OCI-LY7 (cell line): ENCODE results near the gene CDKN2AIPNL. TPM values are rescaled to one million over a fixed set of nuclear protein-coding genes. Genes with fewer than 3 reads are reported as not detected.

Experiments used
- Bru-seq: library from RNA; stranded (reverse); fragments of 400-500 nt; gene quantifications from one replicate; lab custom pipeline; 2021; lab: Mats Ljungman, UMichigan
- BruChase-seq, 2 experiments: library from RNA; stranded (reverse); fragments of 400-500 nt; gene quantifications; one replicate each; lab custom pipeline; 2021; lab: Mats Ljungman, UMichigan
- BruUV-seq: library from RNA; stranded (reverse); fragments of 400-500 nt; replicated peaks from 2 replicates; lab custom pipeline; 2021; lab: Mats Ljungman, UMichigan
- CTCF ChIA-PET: fragments of 300-600 bp; sonication (Branson Sonifier 250); formaldehyde crosslinking; loops from one replicate; lab custom pipeline; 2022; ENCODE audit warnings: antibody characterized with exemption; ENCODE audit not compliant: unreplicated experiment; lab: Charles Lee
- POLR2A ChIA-PET: fragments of 300-600 bp; sonication (Branson Sonifier 250); formaldehyde crosslinking; loops from one replicate; lab custom pipeline; 2022; ENCODE audit warnings: antibody characterized with exemption; lab: Charles Lee
- DNase-seq: peaks from one replicate; pipeline ENCODE4 v3.0.0-alpha.2; 2015; ENCODE audit warnings: low spot score
- H2AFZ ChIP-seq: fragments of 200-600 bp; sonication (generic), shearing (Covaris generic); 2 replicates; pipeline ENCODE4 v1.6.1; 2014; ENCODE audit warnings: mild to moderate bottlenecking, antibody characterized with exemption, low read length, moderate library complexity
- H3K27ac ChIP-seq: fragments of 200-600 bp; sonication (generic); 2 replicates; pipeline ENCODE4 v1.5.1; 2014; ENCODE audit warnings: mixed run types, low read depth, mild to moderate bottlenecking, moderate library complexity, low read length, inconsistent platforms; ENCODE audit not compliant: poor library complexity, severe bottlenecking
- H3K36me3 ChIP-seq: fragments of 200-600 bp; sonication (generic); 2 replicates; pipeline ENCODE4 v1.6.1; 2014; ENCODE audit warnings: mild to moderate bottlenecking, antibody characterized with exemption, low read length, moderate library complexity, mixed read lengths; ENCODE audit not compliant: insufficient read depth
- H3K4me1 ChIP-seq: fragments of 200-600 bp; sonication (generic); 2 replicates; pipeline ENCODE4 v1.5.1; 2014; ENCODE audit warnings: mild to moderate bottlenecking, low read length; ENCODE audit not compliant: insufficient read depth, poor library complexity, severe bottlenecking
- H3K4me2 ChIP-seq: fragments of 200-600 bp; sonication (generic); 2 replicates; pipeline ENCODE4 v1.6.1; 2014; ENCODE audit warnings: mild to moderate bottlenecking, low read length
- H3K4me3 ChIP-seq: fragments of 200-600 bp; sonication (generic); 2 replicates; pipeline ENCODE4 v1.5.1; 2014; ENCODE audit warnings: mild to moderate bottlenecking, low read depth, low read length; ENCODE audit not compliant: poor library complexity, severe bottlenecking
- H3K79me2 ChIP-seq: fragments of 200-600 bp; sonication (generic); 2 replicates; pipeline ENCODE4 v1.6.1; 2016; ENCODE audit warnings: low read depth, mild to moderate bottlenecking, low read length, moderate library complexity, mixed read lengths; ENCODE audit not compliant: insufficient read depth
- H3K9me2 ChIP-seq: fragments of 200-600 bp; sonication (generic); 2 replicates; pipeline ENCODE4 v1.6.1; 2016; ENCODE audit warnings: mild to moderate bottlenecking, low read length, mixed read lengths; ENCODE audit not compliant: insufficient read depth
- H3K9me3 ChIP-seq: fragments of 200-600 bp; sonication (generic); 2 replicates; pipeline ENCODE4 v1.6.1; 2014; ENCODE audit warnings: mild to moderate bottlenecking, mixed run types, low read length, mixed read lengths
- H4K20me1 ChIP-seq: fragments of 200-600 bp; sonication (generic); 2 replicates; pipeline ENCODE4 v1.6.1; 2014; ENCODE audit warnings: mild to moderate bottlenecking, antibody characterized with exemption, low read length, moderate library complexity, mixed read lengths; ENCODE audit not compliant: insufficient read depth
- EZH2phosphoT487 ChIP-seq: fragments of 200-600 bp; sonication (generic); IDR thresholded peaks from 2 replicates; pipeline ENCODE4 v1.6.1; 2018; ENCODE audit warnings: low read depth, borderline replicate concordance, mild to moderate bottlenecking, mixed run types, antibody characterized with exemption, low read length, moderate library complexity, mixed read lengths
- intact Hi-C: fragments of 100-400 bp; cut with micrococcal nuclease; formaldehyde crosslinking; loops from one replicate; pipeline ENCODE4 v1.10.0; 2022; ENCODE audit not compliant: unreplicated experiment
- long read RNA-seq: library from polyadenylated mRNA; stranded (forward); transcript quantifications from one replicate; pipeline ENCODE4 v2.0.0, GENCODE V29; 2022
- total RNA-seq, 2 experiments: library from RNA; depleted of rRNA in 1 of 2; stranded (reverse); fragments of >200 nt in 1 of 2; shearing (Covaris generic) in 1 of 2; gene quantifications; 2 replicates each; pipeline ENCODE4 v1.2.3, GENCODE V29; 2014 to 2022
- TF ChIP-seq, protein P1 (sequence below): fragments of 200-600 bp; sonication (generic); conservative IDR thresholded peaks from 2 replicates; pipeline ENCODE4 v1.5.1; 2014; ENCODE audit warnings: mild to moderate bottlenecking, antibody characterized with exemption, low read length, moderate library complexity, mixed read lengths

CDKN2AIPNL gene, protein sequence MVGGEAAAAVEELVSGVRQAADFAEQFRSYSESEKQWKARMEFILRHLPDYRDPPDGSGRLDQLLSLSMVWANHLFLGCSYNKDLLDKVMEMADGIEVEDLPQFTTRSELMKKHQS
- total RNA-seq (2014; rRNA removed; shearing (Covaris generic)) (40.5 and 47.8 TPM in 2 replicates), total RNA-seq (2022) (45.7 and 45.8 TPM in 2 replicates), Bru-seq, nascent RNA (percentile 76 among the genes with signal in this experiment), BruChase-seq, experiment 1, labeled RNA remaining after a 6-hour chase (percentile 81 among the genes with signal in this experiment), BruChase-seq, experiment 2, labeled RNA remaining after a 2-hour chase (percentile 73 among the genes with signal in this experiment)
- long read RNA-seq, transcript CDKN2AIPNL-202 (3 exons, 1,223 nt), result major isoform, 92 of 108 reads
- long read RNA-seq, partial matches to known transcripts, result 0 of 108 reads
- long read RNA-seq, other reads (novel, unspliced or antisense), result 14 of 108 reads

DNA sequence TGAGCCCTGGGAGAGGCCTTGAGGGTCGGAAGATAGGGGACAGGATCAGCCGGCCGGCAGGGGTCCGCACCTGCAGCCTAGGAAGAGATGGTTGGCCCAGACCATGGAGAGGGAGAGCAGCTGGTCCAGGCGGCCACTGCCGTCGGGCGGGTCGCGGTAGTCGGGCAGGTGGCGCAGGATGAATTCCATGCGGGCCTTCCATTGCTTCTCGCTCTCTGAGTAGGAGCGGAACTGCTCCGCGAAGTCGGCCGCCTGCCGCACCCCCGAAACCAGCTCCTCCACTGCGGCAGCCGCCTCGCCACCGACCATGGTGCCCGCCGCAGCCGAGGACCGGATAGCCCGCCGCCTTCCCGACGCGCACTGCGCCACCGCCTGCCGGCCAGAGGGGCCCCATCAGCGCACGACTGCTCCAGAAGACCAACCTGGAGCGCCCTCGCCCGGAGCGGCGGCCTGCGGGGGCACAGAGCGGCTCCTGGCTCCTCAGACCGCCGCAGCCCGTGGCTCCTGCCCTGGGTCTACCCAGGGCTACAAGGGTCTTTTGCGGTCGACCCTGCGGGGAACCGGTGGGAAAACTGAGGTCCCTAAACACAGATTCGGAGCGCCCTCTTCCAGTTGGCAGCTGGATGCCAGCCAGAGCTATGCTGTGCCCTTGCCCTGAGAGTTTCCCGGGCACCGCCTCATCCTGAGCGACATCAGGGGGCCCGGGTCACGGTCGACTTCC lies at the start of gene CDKN2AIPNL:
TSS of gene CDKN2AIPNL (minus strand) at position 336 of the 721 bp plus-strand sequence. CDS start at position 309, 27 bp downstream.
- no TSS peak for BruUV-seq
- Histone ChIP-seq H3K79me2 (peaks cover 25% of the 10 kb centered on the region), H2AFZ (peak within 1 kb of the TSS; percentile 96), H3K27ac (peak within 1 kb of the TSS; percentile 27), H3K4me1 (peaks cover 26% of the 10 kb centered on the region), H3K9me3 (no peaks in the 10 kb centered on the region), H3K4me2 (peak within 1 kb of the TSS; percentile 97), H3K36me3 (peaks cover 22% of the 10 kb centered on the region), H3K9me2 (no peaks in the 10 kb centered on the region), H3K4me3 (peak within 1 kb of the TSS; percentile 100), H4K20me1 (no peaks in the 10 kb centered on the region)
- CTCF ChIA-PET, result interaction anchor here (0.6 to 1.4 kb wide), 4 partner anchors 16 to 767 kb away, joined by 3 to 4 read pairs (median 4); no protein-coding TSS in a partner anchor
- POLR2A ChIA-PET, result interaction anchor here (0.6 to 1.6 kb wide), 19 partner anchors 8 to 188 kb away, joined by 3 to 5 read pairs (median 4); no protein-coding TSS in a partner anchor
- DNase-seq, result peak; percentile 91
- no peak for TF ChIP-seq EZH2phosphoT487
- TF ChIP-seq, protein P1, sequence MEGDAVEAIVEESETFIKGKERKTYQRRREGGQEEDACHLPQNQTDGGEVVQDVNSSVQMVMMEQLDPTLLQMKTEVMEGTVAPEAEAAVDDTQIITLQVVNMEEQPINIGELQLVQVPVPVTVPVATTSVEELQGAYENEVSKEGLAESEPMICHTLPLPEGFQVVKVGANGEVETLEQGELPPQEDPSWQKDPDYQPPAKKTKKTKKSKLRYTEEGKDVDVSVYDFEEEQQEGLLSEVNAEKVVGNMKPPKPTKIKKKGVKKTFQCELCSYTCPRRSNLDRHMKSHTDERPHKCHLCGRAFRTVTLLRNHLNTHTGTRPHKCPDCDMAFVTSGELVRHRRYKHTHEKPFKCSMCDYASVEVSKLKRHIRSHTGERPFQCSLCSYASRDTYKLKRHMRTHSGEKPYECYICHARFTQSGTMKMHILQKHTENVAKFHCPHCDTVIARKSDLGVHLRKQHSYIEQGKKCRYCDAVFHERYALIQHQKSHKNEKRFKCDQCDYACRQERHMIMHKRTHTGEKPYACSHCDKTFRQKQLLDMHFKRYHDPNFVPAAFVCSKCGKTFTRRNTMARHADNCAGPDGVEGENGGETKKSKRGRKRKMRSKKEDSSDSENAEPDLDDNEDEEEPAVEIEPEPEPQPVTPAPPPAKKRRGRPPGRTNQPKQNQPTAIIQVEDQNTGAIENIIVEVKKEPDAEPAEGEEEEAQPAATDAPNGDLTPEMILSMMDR, result peak; percentile 79
- intact Hi-C loops, result loop anchor here (2.0 to 10.0 kb wide), 5 partner anchors 107 to 326 kb away; partner anchors contain the start of gene CAMLG

DNA sequence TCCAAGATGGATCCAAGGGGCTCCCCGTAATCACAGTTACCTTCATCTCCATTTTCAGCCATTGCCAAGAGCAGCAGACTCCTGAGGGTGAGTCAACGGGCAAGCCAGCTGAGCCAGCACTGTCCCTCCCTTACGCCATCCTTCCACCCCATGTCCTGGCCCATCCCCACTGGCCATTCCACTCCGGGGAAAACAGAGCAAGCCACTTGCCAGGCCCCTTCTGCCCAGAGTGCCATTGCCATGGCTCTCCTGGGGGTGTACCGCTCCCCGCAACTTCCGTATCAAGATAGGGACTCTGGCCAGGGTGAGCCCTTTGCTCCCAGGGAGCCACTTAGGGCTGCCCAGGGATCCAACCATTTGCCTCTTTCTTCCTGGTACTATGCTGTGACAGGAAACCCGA lies 48.9 kb upstream of the CDKN2AIPNL start:
- no peak for TF ChIP-seq EZH2phosphoT487
- TF ChIP-seq, protein P1, result no peak
- CTCF ChIA-PET, result no interaction called here
- H4K20me1 ChIP-seq, result no peaks in the 10 kb centered on the region
- no peak for DNase-seq
- H3K9me3 ChIP-seq, result no peaks in the 10 kb centered on the region
- H2AFZ ChIP-seq, result no peak overlapping the region
- no peaks in the 10 kb centered on the region for H3K79me2 ChIP-seq
- POLR2A ChIA-PET, result no interaction called here
- no peaks in the 10 kb centered on the region for H3K9me2 ChIP-seq
- intact Hi-C loops, result no loop called here
- H3K36me3 ChIP-seq, result no peaks in the 10 kb centered on the region
- no peak overlapping the region for H3K27ac ChIP-seq
- H3K4me3 ChIP-seq, result no peak overlapping the region
- no peak overlapping the region for H3K4me2 ChIP-seq
- H3K4me1 ChIP-seq, result peaks cover 19% of the 10 kb centered on the region
- no TSS peak for BruUV-seq
